ENCODE data around the gene PKNOX2. TPM values are rescaled to one million over a fixed set of nuclear protein-coding genes. Genes with fewer than 3 reads are reported as not detected.

The PKNOX2 gene
- polyA plus RNA-seq, 2 of the 4 experiments (the other 2 are of a cell fraction), result not detected

GRCh38 chr11:125350206-125351032 lies 185.9 kb downstream of the PKNOX2 start:
- DNase-seq (ENCODE audit: low read depth in 1 of 2, low spot score in 1 of 2), result no peak
- Histone ChIP-seq H3K4me2 (no peak overlapping the region), H3K9me3 (no peaks in the 10 kb centered on the region), H3K27ac (no peak overlapping the region), H3K4me1 (no peaks in the 10 kb centered on the region), H3K4me3 (no peak overlapping the region)
- CTCF ChIA-PET, result interaction anchor here (0.6 to 2.4 kb wide), 4 partner anchors 8 to 1111 kb away, joined by 3 to 8 read pairs (median 3); no protein-coding TSS in a partner anchor
- ATAC-seq, result no peak
- WGBS (ENCODE audit: missing lambda C conversion rate), result 84% methylated on average over 8 of the region's 21 CpGs
- POLR2A ChIA-PET, result no interaction called here
- TF ChIP-seq NPAS2 (CRISPR knock-in tag; IDR thresholded peaks at IDR 0.05; ENCODE audit: borderline replicate concordance) (no peak), CTCF (IDR thresholded peaks at IDR 0.05) (no peak), HMGXB4 (CRISPR knock-in tag; IDR thresholded peaks at IDR 0.05; ENCODE audit: borderline replicate concordance) (no peak), EHF (CRISPR knock-in tag; IDR thresholded peaks at IDR 0.05) (no peak), RCOR1 (IDR thresholded peaks at IDR 0.05; ENCODE audit: low read depth, low read length) (no peak), RFX5 (IDR thresholded peaks at IDR 0.05) (no peak)
- FAIRE-seq, result no peak

- FAIRE-seq (no peak), ATAC-seq (no peak), DNase-seq (ENCODE audit: low read depth in 1 of 2, low spot score in 1 of 2) (no peak)
- no peak for TF ChIP-seq KDM5A (IDR thresholded peaks at IDR 0.05)
- no peak for TF ChIP-seq ESRRA (IDR thresholded peaks at IDR 0.05; ENCODE audit: borderline replicate concordance, low read length)
- TF ChIP-seq EHF (CRISPR knock-in tag; IDR thresholded peaks at IDR 0.05), result no peak
- no peak for TF ChIP-seq HOXA7 (CRISPR knock-in tag; IDR thresholded peaks at IDR 0.05)
- no peak for TF ChIP-seq REST (IDR thresholded peaks at IDR 0.05)
- TF ChIP-seq RCOR1 (IDR thresholded peaks at IDR 0.05; ENCODE audit: low read depth, low read length), result no peak
- no peak for TF ChIP-seq POLR2A (IDR thresholded peaks at IDR 0.05; ENCODE audit: low read length)
- no peak for TF ChIP-seq MAX (IDR thresholded peaks at IDR 0.05)
- no peak for TF ChIP-seq JUN (IDR thresholded peaks at IDR 0.05)
- no peak for TF ChIP-seq CEBPB (IDR thresholded peaks at IDR 0.05)
- no peak for TF ChIP-seq NPAS2 (CRISPR knock-in tag; IDR thresholded peaks at IDR 0.05; ENCODE audit: borderline replicate concordance)
- no peak for TF ChIP-seq EHMT2 (IDR thresholded peaks at IDR 0.05; ENCODE audit: low read depth)
- TF ChIP-seq MAFK (IDR thresholded peaks at IDR 0.05; ENCODE audit: partially characterized antibody), result no peak
- no peak for TF ChIP-seq MAZ (IDR thresholded peaks at IDR 0.05; ENCODE audit: borderline replicate concordance, low read depth, low read length)
- no peak for TF ChIP-seq GATA3 (IDR thresholded peaks at IDR 0.05; ENCODE audit: borderline replicate concordance)
- no peak for TF ChIP-seq FOXS1 (CRISPR knock-in tag; IDR thresholded peaks at IDR 0.05)
- no peak for TF ChIP-seq CHD2 (IDR thresholded peaks at IDR 0.05; ENCODE audit: low read length, partially characterized antibody)
- H3K4me2 ChIP-seq, result no peak overlapping the region
- no peaks in the 10 kb centered on the region for H3K4me1 ChIP-seq
- H3K4me3 ChIP-seq, result no peak overlapping the region
- ChIA-PET CTCF (interaction anchor here (0.6 to 2.4 kb wide), 3 partner anchors 9 to 1112 kb away, joined by 3 to 8 read pairs (median 3); no protein-coding TSS in a partner anchor), POLR2A (no interaction called here)
- H3K9me3 ChIP-seq, result no peaks in the 10 kb centered on the region
- no peak overlapping the region for H3K27ac ChIP-seq
- WGBS (ENCODE audit: missing lambda C conversion rate), result 70% methylated on average over 12 of the region's 32 CpGs
Observed at GRCh38 chr11:125351033-125351867, 186.7 kb downstream of the PKNOX2 start.

Measured in A549 (cell line).